LHCN-M2 (cell line): ENCODE measurements around the gene PCBP3. TPM values are rescaled to one million over a fixed set of nuclear protein-coding genes. Genes with fewer than 3 reads are reported as not detected.
A peak's percentile ranks its signal among the peaks of the same experiment; 100 is the strongest.

Source experiments
- DNase-seq: peaks from one replicate; pipeline ENCODE4 v3.0.0-alpha.2; 2012; ENCODE audit warnings: low read depth
- total RNA-seq: library from RNA; depleted of rRNA; stranded (reverse); fragments of >200 nt; gene quantifications from 2 replicates; pipeline ENCODE4 v1.2.3, GENCODE V29; 2014

Gene PCBP3
- total RNA-seq, 1 experiment from 2014 or later, result 3.8 TPM

DNA sequence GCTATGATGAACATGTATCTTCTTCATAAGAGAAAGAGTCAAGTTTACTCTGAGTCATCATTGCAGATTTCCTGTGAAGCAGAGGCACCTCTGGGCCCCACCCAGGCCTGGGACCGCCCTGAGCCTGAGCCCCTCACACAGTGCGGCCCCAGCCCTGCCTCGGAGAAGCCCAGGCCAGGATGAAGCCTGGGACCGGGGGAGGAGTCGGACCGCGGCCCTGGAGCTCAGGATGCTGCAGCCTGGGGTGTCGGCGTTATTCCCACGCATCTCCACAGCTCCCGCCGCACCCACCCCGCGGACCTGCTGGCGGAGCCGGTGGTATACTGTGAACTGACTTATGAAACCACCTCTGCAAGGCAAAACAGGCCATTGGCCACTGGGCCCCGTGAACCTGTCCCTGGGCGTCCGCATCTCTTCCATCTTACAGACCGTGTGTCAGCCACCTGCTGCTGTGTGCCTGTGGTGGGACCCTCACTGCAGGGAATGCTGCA, 335.7 kb downstream of the PCBP3 start:
- DNase-seq, result no peak

DNA sequence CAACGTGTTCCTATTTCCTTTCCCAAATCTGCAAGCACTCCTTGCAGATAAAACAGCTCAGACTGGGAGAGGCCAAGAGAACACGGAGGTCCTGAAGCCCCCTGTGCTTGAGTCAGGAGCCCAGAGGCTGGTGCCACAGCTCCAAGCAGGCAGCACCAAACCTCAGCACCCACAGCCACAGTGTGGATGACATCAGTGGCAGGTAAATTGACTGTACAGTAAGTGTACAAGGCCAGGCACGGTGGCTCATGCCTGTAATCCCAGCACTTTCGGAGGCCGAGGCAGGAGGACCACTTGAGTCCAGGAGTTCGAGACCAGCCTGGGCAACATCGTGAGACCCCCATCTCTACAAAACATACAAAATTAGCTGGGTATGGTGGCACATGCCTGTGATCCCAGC, 336.1 kb downstream of the PCBP3 start:
- no peak for DNase-seq

DNA sequence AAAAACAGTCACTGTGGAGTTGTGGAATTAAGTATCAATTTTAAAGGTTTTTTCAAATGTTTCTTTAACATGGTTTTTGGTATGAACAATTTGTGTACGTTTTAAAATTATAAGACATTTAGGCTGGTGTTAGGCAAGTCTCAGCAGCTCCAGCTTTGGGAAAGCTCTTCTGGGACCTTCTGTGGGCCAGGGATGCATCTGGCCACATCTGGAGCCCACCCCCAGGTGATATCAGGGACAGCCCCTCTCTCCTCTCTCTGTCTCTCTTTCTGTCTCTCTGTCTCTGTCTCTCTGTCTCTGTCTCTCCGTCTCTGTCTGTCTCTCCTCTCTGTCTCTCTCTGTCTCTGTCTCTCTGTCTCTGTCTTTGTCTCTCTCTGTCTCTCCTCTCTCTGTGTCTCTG, 336.7 kb downstream of the PCBP3 start:
- no peak for DNase-seq

DNA sequence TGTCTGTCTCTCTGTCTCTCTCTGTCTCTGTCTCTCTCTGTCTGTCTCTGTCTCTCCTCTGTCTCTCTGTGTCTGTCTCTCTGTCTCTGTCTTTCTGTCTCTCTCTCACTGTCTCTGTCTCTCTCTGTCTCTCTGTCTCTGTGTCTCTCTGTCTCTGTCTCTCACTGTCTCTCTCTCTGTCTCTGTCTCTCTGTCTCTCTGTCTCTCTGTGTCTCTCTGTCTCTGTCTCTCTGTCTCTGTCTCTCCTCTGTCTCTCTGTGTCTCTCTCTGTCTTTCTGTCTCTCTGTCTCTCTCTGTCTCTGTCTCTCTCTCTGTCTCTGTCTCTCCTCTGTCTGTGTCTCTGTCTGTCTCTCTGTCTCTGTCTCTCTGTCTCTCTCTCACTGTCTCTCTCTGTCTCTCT, 337.2 kb downstream of the PCBP3 start:
- no peak for DNase-seq

DNA sequence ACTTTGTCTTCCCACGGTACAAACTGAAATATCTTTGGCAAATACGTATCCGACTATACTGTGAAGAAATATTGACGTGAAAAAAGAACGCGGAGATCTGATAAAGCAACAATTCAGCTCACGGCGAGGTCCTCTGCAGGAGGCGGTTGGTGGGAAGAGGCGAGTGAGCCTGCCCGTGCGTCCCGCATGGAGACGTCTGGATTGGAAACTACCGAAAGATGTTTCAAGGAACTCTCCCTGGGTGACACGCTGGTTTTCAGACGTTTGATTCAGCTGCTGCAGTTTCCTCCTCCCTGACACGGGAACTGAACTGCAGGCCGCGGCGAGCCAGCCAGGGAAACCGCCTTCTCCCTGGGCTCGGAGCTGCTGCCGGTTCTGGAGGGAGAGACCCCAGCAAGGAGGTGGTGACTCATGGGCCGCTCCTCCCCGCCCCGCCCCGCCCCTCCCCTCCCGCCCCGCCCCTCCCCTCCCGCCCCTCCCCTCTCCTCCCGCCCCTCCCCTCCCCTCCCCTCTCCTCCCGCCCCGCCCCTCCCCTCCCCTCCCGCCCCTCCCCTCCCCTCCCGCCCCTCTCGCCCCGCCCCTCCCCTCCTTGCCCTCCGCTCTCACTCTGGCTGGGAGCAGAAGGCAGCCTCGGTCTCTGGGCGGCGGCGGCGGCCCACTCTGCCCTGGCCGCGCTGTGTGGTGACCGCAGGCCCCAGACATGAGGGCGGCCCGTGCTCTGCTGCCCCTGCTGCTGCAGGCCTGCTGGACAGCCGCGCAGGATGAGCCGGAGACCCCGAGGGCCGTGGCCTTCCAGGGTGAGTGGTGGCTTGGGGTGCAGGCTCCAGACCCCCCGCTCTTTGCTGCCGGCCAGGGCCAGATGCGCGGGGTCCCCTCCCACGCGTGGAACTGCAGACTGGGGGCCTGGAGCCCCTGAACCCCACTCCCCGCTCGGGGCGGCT, 337.9 kb downstream of the PCBP3 start, which contains the start of gene COL6A1:
TSS of gene COL6A1 (plus strand) at position 620 of the 941 bp plus-strand sequence. CDS start at position 701, 81 bp downstream.
- peak; percentile 88 for DNase-seq

DNA sequence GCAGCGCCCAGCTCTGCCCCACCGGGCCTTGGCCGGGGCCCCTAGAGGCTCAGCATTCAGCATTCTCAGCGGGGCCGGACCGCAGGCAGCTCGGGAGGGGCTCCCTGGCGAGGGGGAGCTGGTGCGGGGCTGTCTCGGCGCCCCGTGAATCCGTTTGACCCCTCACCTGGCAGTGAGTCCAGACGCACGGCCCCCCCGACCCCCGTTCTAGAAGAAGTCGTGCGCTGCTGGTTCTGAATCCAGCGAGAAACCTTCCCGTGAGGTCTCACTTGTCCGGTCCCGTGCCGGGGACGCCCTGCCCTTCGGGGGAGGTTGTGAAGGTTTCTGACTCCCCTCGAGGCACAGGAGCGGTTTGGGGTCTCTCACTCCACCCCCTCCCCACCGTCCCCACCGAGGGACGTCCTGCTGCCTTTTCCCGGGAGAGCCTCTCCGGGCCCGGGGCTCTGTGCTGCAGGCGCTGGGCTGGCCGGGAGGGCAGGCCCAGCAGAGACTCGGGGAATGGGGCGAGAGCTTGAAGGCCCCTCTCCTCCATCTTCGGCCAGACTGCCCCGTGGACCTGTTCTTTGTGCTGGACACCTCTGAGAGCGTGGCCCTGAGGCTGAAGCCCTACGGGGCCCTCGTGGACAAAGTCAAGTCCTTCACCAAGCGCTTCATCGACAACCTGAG, 338.7 kb downstream of the PCBP3 start:
- no peak for DNase-seq

DNA sequence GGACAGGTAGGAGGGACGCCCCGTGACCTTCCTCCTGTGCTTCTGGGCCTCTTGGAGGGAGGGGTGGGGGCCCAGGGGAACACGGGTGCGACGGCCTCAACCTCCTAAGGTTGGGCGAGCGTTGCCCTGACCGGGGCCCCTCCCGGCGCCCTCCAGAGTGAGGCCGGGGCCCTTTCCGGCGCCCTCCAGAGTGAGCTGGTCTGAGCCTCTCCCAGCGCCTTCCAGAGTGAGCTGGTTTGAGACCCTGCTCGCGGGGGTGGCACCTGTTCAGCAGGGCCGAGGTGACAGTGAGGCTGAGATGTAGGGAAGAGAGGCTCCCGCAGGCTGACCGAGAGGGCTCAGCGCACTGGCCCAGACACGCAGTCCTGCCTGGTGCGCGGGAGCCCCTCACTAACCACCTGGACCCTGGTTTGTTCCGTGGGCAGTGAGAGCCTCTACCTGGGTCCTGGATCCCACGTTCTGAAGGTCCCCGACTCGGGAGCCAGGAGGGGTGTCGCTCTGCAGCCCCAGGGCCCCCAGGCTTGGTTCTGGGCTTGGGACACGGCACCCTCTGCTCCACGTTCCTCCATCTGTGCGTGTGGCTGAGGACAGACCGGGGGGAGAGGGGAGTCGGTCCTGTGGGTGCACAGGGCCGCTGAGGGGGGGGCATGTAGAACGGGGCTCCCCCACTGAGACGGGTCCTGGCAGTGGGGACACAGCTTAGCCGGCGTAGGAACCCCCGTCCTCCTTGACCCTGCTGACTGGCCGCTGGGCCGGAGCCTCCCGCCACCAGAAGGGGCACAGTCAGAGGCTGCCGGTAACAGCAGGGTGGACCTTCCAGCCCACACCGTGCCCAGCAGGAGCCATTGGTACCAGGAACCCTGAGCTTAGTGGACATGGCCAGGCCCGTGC, 339.5 kb downstream of the PCBP3 start:
- no peak for DNase-seq

DNA sequence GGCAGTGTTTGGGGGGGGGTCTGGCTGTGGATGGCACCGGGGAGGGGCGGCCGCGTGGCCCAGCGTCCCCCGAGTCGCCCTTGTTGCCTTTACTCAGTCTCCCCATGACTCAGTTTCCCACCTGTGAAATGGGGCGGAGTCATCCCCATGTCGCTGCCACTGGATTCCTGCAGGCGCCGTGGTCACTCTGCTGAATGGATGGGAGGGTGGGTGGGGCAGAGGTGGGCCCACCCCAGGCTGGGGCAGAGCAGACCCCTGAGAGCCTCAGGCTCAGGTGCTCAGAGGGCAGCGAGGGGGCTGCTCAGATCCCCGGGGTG, 340.1 kb downstream of the PCBP3 start:
- DNase-seq, result no peak

DNA sequence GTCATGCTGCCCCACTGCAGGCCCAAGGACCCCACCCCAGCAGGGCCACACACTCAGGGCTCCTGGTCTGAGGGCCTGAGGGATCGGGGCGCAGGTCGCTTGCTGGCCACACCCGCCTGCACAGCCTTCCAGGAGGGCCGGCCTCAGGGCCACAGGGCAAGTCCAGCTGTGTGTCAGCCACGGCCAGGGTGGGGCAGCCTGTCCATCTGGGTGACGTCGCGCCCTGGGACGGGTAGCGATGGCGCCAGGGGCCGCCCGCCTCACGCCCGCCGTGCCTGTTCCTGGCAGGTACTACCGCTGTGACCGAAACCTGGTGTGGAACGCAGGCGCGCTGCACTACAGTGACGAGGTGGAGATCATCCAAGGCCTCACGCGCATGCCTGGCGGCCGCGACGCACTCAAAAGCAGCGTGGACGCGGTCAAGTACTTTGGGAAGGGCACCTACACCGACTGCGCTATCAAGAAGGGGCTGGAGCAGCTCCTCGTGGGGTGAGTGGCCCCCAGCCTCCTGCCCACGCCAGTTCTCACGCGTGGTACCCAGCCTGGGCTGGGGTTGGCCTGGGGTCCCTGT, 340.5 kb downstream of the PCBP3 start:
- no peak for DNase-seq

DNA sequence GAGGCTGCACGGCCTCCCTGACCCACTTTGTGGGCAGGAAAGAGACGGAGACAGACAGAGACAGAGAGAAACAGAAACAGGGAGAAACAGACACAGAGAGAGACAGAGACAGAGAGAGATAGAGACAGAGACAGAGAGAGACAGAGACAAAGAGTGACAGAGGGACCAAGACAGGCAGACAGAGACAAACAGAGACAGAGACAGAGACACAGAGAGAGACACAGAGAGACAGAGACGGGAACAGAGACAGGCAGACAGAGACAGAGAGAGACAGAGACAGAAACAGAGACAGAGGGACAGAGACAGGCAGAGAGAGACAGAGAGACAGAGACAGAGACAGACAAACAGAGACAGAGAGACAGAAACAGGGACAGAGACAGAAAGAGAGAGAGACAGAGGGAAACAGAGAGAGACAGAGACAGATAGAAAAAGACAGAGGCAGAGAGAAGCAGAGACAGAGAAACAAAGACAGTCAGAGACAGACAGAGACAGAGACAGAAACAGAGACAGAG, 341.1 kb downstream of the PCBP3 start:
- no peak for DNase-seq

DNA sequence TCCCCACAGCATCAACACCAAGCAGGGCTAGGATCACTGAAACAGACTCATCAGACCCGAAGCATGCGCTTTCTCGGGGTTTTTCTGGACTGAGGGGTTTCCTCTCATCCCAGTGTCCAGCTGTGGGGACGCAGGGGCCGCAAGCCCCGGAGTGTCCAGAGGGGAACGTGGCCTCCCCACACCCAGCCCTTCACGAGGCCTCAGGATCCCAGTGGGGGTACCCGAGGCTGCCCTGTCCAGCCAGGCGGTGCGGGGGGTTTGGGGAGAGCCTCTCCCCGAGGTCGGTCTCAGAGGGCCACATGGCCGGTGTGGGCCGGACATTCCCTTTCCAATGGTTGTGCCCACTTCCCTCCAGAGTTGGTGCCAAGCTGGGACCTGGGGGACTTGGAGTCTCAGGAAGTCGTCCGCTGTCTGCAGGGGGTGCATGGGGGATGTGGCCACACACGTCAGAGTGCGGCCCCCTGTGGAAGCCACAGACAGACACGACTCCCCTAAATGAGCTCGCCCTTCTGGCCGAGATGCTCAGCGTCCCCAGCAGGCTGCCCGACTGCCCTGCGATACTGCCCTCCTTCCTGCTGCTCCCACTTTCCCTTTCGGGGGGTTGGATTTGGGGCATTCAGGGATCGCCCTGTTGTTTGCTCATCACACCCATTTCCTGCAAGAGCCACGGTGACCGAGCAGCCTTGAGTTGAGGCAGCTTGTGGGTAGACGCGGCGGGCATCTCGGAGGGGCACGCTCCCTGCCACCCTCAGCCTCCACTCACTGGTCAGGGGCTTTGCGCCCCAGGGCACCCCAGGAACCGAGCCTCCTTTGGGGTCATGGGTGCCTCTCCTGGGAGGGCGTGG, 342.2 kb downstream of the PCBP3 start:
- DNase-seq, result no peak

DNA sequence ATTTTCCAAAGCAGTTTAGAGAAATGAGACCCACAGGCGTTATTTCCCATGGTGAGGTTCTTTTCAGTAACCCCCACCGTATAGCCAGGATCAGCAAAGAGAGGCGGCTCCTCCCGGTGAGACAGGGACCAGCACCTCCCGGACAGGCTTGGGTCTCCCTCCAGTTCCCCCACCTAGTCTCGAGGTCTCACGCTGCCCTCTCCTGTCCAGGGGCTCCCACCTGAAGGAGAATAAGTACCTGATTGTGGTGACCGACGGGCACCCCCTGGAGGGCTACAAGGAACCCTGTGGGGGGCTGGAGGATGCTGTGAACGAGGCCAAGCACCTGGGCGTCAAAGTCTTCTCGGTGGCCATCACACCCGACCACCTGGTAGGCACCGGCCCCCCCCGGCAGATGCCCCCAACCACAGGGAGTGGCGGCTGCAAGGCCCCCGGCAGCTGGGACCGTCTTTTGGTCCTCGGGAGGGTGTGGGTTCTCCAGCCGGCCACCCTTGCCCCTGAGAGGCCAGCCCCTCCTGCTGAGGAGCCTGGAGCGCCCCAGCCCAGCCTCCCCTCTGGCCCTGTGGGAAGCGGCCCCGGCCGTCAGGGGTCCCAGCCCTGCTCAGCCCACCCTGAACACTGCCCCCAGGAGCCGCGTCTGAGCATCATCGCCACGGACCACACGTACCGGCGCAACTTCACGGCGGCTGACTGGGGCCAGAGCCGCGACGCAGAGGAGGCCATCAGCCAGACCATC, 343.0 kb downstream of the PCBP3 start:
- DNase-seq, result no peak

DNA sequence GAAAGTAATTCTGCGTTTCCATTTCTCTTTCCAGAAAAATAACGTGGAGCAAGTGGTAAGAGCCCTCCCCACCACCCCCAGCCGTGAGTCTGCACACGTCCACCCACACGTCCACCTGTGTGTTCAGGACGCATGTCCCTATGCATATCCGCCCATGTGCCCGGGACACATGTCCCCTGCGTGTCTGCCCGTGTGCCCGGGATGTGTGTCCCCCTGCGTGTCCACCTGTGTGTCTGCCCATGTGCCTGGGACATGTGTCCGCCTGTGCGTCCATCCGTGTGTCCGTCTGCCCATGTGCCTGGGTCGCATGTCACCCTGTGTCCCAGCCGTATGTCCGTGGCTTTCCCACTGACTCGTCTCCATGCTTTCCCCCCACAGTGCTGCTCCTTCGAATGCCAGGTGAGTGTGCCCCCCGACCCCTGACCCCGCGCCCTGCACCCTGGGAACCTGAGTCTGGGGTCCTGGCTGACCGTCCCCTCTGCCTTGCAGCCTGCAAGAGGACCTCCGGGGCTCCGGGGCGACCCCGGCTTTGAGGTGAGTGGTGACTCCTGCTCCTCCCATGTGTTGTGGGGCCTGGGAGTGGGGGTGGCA, 343.7 kb downstream of the PCBP3 start:
- DNase-seq, result no peak

DNA sequence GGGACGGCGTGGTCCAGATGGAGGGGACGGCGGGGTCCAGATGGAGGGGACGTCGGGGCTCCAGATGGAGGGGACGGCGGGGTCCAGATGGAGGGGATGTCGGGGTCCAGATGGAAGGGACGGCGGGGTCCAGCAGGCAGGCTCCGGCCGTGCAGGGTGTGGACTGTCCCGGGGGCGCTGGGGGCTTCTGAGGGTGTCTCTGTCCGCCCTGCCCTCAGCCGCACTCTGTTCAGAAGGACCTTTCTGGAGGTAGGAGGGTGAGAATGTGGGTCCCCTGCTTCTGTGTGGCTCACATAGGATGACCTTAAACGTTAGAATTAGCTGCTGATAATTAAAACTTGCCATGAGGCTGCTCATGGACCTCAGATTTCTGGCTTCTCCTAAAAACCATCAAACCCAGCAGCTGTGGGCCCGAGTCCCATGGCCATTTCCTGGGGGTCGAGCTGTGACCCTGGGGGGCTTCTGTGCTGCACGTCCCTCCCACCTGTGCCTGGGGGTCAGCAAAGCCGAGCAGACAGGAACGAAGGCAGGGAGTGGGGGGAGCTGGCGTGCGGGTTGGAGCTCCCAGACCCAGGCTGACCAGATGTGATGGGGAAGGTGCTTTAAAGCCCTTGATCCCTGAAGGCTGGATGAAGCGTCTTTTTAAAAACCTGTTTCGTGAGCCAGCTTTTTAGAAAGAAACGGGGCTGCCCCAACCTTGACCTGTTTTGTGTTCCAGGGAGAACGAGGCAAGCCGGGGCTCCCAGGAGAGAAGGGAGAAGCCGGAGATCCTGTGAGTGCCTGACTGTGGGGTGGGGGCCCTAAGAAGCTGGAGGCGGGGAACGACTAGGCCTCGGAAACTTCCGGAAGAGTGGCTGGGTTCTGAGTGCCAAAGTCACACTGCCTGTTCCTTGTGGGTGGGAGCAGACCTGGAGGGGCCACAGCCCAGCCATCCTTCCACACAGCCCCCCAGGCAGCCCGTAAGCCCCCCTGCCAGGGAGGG, 345.1 kb downstream of the PCBP3 start:
- no peak for DNase-seq

DNA sequence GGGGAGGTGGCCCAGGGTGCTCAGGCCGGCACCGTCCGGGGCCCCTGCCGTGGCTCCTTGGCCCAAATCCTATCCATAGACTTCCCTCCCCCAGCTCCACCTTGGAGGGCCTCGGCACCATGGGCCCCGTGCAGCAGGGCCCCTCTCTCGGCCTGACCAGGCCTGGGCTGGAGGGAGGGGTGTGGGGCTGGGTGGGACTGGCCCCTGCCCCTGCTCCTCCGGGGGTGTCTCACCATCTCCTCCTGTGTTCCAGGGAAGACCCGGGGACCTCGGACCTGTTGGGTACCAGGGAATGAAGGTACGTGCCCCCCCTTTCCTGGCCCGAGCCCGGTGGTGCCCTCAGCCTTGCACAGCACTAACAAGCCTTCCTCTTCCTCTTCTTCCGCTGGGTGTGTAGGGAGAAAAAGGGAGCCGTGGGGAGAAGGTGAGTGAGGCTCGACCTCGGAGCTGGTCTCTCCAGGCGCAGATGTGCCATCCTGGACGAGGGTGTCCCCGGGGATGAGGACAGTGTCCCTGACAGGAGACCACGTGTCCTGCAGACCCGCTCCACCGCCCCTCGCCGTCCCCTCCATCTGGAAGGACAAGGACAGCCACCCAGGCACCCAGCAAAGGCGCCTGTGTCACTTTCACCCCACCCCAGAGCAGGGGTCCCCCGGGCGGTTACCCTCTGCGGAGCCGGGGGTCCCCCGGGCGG, 346.0 kb downstream of the PCBP3 start:
- no peak for DNase-seq

DNA sequence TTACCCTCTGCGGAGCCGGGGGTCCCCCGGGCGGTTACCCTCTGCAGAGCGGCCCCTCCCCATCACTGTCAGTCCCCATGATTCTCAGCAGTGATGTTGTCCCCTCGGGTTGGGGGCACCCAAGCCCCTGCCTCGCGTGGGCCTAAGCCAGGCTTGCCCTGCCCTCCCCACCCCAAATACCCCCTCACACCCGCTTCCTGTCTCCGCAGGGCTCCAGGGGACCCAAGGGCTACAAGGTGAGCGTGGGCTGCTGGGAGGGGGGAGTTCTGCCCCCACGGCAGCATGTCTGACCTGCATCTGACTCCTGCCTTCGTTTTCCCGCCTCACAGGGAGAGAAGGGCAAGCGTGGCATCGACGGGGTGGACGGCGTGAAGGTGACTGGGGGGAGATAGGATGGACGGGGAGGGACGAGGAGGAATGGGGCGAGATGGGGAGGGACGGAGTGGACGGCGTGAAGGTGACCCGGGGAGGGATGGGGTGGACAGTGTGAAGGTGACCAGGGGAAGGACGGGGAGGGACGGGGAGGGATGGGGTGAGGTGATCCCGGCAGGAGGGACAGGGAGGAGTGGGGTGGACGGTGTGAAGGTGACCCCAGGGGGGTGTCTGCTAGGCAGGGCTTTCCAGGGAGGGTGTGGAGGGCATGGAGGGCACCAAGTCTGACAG, 346.7 kb downstream of the PCBP3 start:
- no peak for DNase-seq
